Glomerular endothelial cell (primary cell): ENCODE results near the gene LAMA1. TPM values are rescaled to one million over a fixed set of nuclear protein-coding genes. Genes with fewer than 3 reads are reported as not detected.

Experiments
- DNase-seq: peaks from one replicate; pipeline ENCODE4 v3.0.0-alpha.2; 2011; ENCODE audit warnings: low read depth, low spot score; ENCODE audit errors: extremely low read depth
- total RNA-seq: library from RNA; depleted of rRNA; stranded (reverse); fragments of >200 nt; gene quantifications from 2 replicates; pipeline ENCODE4 v1.2.3, GENCODE V29; 2015

LAMA1 gene
- total RNA-seq, 1 donor from 2014 or later: 2.5 TPM

- no peak for DNase-seq
Measured at GRCh38 chr18:7049951-7050350, 67.6 kb downstream of the LAMA1 start.

GRCh38 chr18:7048081-7048480 lies 69.5 kb downstream of the LAMA1 start:
- no peak for DNase-seq

GRCh38 chr18:7047336-7047735 lies 70.3 kb downstream of the LAMA1 start:
- DNase-seq: no peak

GRCh38 chr18:7038330-7038851 lies 79.2 kb downstream of the LAMA1 start:
- DNase-seq: peak; percentile 29

- DNase-seq: no peak
Measured at GRCh38 chr18:7037470-7037869, 80.1 kb downstream of the LAMA1 start.

- DNase-seq: no peak
Measured at GRCh38 chr18:7035807-7036206, 81.8 kb downstream of the LAMA1 start.

GRCh38 chr18:7034924-7035323 lies 82.7 kb downstream of the LAMA1 start:
- DNase-seq: no peak

GRCh38 chr18:7032537-7032936 lies 85.1 kb downstream of the LAMA1 start:
- DNase-seq: no peak

GRCh38 chr18:7028625-7029024 lies 89.0 kb downstream of the LAMA1 start:
- DNase-seq: no peak

GRCh38 chr18:7025194-7025593 lies 92.4 kb downstream of the LAMA1 start:
- DNase-seq: no peak

GRCh38 chr18:7023581-7023980 lies 94.0 kb downstream of the LAMA1 start:
- no peak for DNase-seq

GRCh38 chr18:7023063-7023580 lies 94.5 kb downstream of the LAMA1 start:
- no peak for DNase-seq

- DNase-seq: no peak
Measured at GRCh38 chr18:7021994-7022840, 95.4 kb downstream of the LAMA1 start.

- DNase-seq: no peak
Measured at GRCh38 chr18:7020995-7021777, 96.4 kb downstream of the LAMA1 start.

- DNase-seq: no peak
Measured at GRCh38 chr18:7017013-7017412, 100.6 kb downstream of the LAMA1 start.

GRCh38 chr18:7011142-7011541 lies 106.5 kb downstream of the LAMA1 start:
- DNase-seq: no peak

- no peak for DNase-seq
Measured at GRCh38 chr18:7004009-7004408, 113.6 kb downstream of the LAMA1 start.

GRCh38 chr18:7002107-7002506 lies 115.5 kb downstream of the LAMA1 start:
- no peak for DNase-seq

- no peak for DNase-seq
Measured at GRCh38 chr18:7000484-7001096, 117.0 kb downstream of the LAMA1 start.

GRCh38 chr18:6997808-6998207 lies 119.8 kb downstream of the LAMA1 start:
- DNase-seq: no peak
